HCT116 (cell line): ENCODE results near the gene COL10A1. TPM values are rescaled to one million over a fixed set of nuclear protein-coding genes. Genes with fewer than 3 reads are reported as not detected.

Source experiments
- ATAC-seq: fragments of 200-7000 bp; cut with Tn5 transposase; 2 replicates; pipeline ENCODE4 v1.9.1; 2020; ENCODE audit warnings: mild to moderate bottlenecking, moderate library complexity
- BruUV-seq: library from RNA; stranded (reverse); fragments of 400-500 nt; replicated peaks from 2 replicates; lab custom pipeline; 2021; lab: Mats Ljungman, UMichigan
- CTCF ChIA-PET: fragments of 300-600 bp; sonication (Branson Sonifier 250); formaldehyde crosslinking; loops from one replicate; lab custom pipeline; 2021; ENCODE audit warnings: antibody characterized with exemption; lab: Charles Lee
- POLR2A ChIA-PET: fragments of 300-600, 350-600 bp; sonication (Branson Sonifier 250); formaldehyde crosslinking; loops from one replicate; lab custom pipeline; 2021; ENCODE audit warnings: antibody characterized with exemption; lab: Charles Lee
- RAD21 ChIA-PET, 2 experiments: fragments of 300-600 bp; sonication (Branson Sonifier 250); formaldehyde crosslinking; loops; one replicate each; lab custom pipeline; 2023; ENCODE audit warnings: low total read pairs in 2 of 2; ENCODE audit not compliant: uncharacterized antibody in 2 of 2, unreplicated experiment in 2 of 2, low non-redundant PET in 1 of 2; lab: Charles Lee
- DNase-seq: peaks from one replicate; pipeline ENCODE4 v3.0.0-alpha.2; 2010; ENCODE audit warnings: low read depth, low spot score
- H2AFZ ChIP-seq: fragments of 200-600 bp; shearing (Covaris generic), sonication (generic); 2 replicates; pipeline ENCODE4 v1.6.1; 2017; ENCODE audit warnings: low read depth, mixed run types, mixed read lengths, antibody characterized with exemption, low read length; ENCODE audit not compliant: poor library complexity, severe bottlenecking
- H3K27ac ChIP-seq: 2 replicates; pipeline ENCODE4 v1.5.1; 2012; ENCODE audit warnings: low read depth, low read length
- H3K27me3 ChIP-seq: fragments of 200-600 bp; sonication (generic); 2 replicates; pipeline ENCODE4 v1.6.1; 2016; ENCODE audit warnings: mixed run types, low read length, mixed read lengths; ENCODE audit not compliant: insufficient read depth
- H3K36me3 ChIP-seq, 2 experiments: fragments of 200-500 bp in 1 of 2; fragments of 200-600 bp in 1 of 2; sonication (Bioruptor generic) in 1 of 2; sonication (generic) in 1 of 2; 2 replicates each; pipeline versions ENCODE4 v1.5.1 to v1.6.1; 2014 to 2016; ENCODE audit warnings: low read length in 2 of 2, inconsistent platforms in 1 of 2, mixed read lengths in 1 of 2, mixed run types in 1 of 2; ENCODE audit not compliant: insufficient read depth in 2 of 2, control insufficient read depth in 1 of 2
- H3K4me1 ChIP-seq, 2 experiments: fragments of 200-600 bp in 1 of 2; sonication (generic) in 1 of 2; 2 replicates each; pipeline versions ENCODE4 v1.5.1 to v1.6.1; 2012 to 2017; ENCODE audit warnings: low read length in 2 of 2, inconsistent platforms in 1 of 2, mild to moderate bottlenecking in 1 of 2, mixed read lengths in 1 of 2, mixed run types in 1 of 2, moderate library complexity in 1 of 2; ENCODE audit not compliant: insufficient read depth in 2 of 2, control insufficient read depth in 1 of 2
- H3K4me2 ChIP-seq: fragments of 200-600 bp; sonication (generic); 2 replicates; pipeline ENCODE4 v1.6.1; 2017; ENCODE audit warnings: mixed run types, low read length, mixed read lengths
- H3K4me3 ChIP-seq, 2 experiments: fragments of 200-600 bp in 1 of 2; sonication (generic) in 1 of 2; replicated peaks in 1 of 2; 2 replicates each; pipeline ENCODE4 v1.5.1; 2011 to 2016; ENCODE audit warnings: low read length in 2 of 2, control low read depth in 1 of 2, low read depth in 1 of 2, mild to moderate bottlenecking in 1 of 2, mixed read lengths in 1 of 2, mixed run types in 1 of 2
- H3K79me2 ChIP-seq: fragments of 200-600 bp; sonication (generic); 2 replicates; pipeline ENCODE4 v1.6.1; 2017; ENCODE audit warnings: mild to moderate bottlenecking, mixed run types, low read length, moderate library complexity, mixed read lengths; ENCODE audit not compliant: insufficient read depth
- H3K9ac ChIP-seq: fragments of 200-600 bp; sonication (generic); 2 replicates; pipeline ENCODE4 v1.6.1; 2016; ENCODE audit warnings: low read length, mixed read lengths
- H3K9me2 ChIP-seq: fragments of 200-600 bp; sonication (generic), shearing (Covaris generic); 2 replicates; pipeline ENCODE4 v1.6.1; 2017; ENCODE audit warnings: mixed run types, mild to moderate bottlenecking, moderate library complexity; ENCODE audit not compliant: insufficient read depth
- H3K9me3 ChIP-seq, 2 experiments: fragments of 200-500 bp in 1 of 2; fragments of 200-600 bp in 1 of 2; sonication (Bioruptor generic) in 1 of 2; sonication (generic) in 1 of 2; 2 replicates each; pipeline ENCODE4 v1.6.1; 2014 to 2017; ENCODE audit warnings: low read length in 2 of 2, mixed read lengths in 2 of 2, inconsistent platforms in 1 of 2, low read depth in 1 of 2, mild to moderate bottlenecking in 1 of 2, mixed run types in 1 of 2, moderate library complexity in 1 of 2; ENCODE audit not compliant: control insufficient read depth in 1 of 2, insufficient read depth in 1 of 2
- H4K20me1 ChIP-seq: fragments of 200-600 bp; sonication (generic), shearing (Covaris generic); 2 replicates; pipeline ENCODE4 v1.6.1; 2017; ENCODE audit warnings: mixed run types, mild to moderate bottlenecking, moderate library complexity; ENCODE audit not compliant: insufficient read depth
- CBX3 ChIP-seq: IDR thresholded peaks from 2 replicates; pipeline ENCODE4 v1.6.1; 2012; ENCODE audit warnings: low read depth
- CEBPB ChIP-seq: IDR thresholded peaks from 2 replicates; pipeline ENCODE4 v1.6.1; 2012; ENCODE audit warnings: low read depth
- ELF1 ChIP-seq: IDR thresholded peaks from 2 replicates; pipeline ENCODE4 v1.6.1; 2012; ENCODE audit warnings: low read depth, borderline replicate concordance
- SP1 ChIP-seq: IDR thresholded peaks from 2 replicates; pipeline ENCODE4 v1.6.1; 2012; ENCODE audit warnings: low read depth
- ZFX ChIP-seq: fragments of 450-650 bp; IDR thresholded peaks from 2 replicates; pipeline ENCODE4 v1.6.1; 2017
- ZNF274 ChIP-seq: fragments of 200-500 bp; sonication (Bioruptor generic); IDR thresholded peaks from 2 replicates; pipeline ENCODE4 v1.6.1; 2014; ENCODE audit warnings: mild to moderate bottlenecking, low read depth, low read length, inconsistent platforms
- intact Hi-C: fragments of 100-400 bp; cut with micrococcal nuclease; formaldehyde crosslinking; loops from 2 replicates; pipeline ENCODE4 v1.10.0; 2022
- total RNA-seq: library from RNA; stranded (reverse); gene quantifications from one replicate; pipeline ENCODE4 v1.2.1, GENCODE V29; 2021; ENCODE audit not compliant: unreplicated experiment

Gene COL10A1
- total RNA-seq, 1 experiment from 2014 or later, result not detected

DNA sequence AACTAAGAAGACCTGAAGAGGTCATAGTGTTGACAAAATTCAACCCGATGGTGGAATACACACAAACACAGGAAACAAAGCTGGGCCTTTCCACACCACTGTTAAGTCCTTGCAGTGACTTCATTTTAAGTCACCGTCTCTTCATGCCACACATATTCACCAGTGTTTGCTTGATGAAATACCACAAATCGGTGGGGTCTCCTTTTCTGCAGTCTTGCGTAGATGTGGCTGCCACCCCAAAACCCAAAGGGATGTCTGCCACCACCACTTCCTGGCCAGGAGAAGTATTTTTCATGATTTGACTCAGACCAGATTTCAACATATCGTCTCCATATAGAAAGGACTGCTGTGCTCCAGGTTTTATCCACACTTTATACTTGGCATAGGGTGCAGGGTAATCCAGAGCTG lies 11.0 kb upstream of the COL10A1 start:
- intact Hi-C loops, result no loop called here
- ChIA-PET CTCF (no interaction called here), RAD21 (no interaction called here), POLR2A (no interaction called here)
- Histone ChIP-seq H2AFZ (no peak overlapping the region), H3K27ac (no peak overlapping the region), H3K9ac (no peak overlapping the region), H3K4me2 (no peak overlapping the region), H3K27me3 (no peaks in the 10 kb centered on the region), H3K9me2 (no peaks in the 10 kb centered on the region), H3K4me3 (no peak overlapping the region), H3K79me2 (no peaks in the 10 kb centered on the region), H3K4me1 (no peaks in the 10 kb centered on the region), H3K9me3 (no peaks in the 10 kb centered on the region), H3K36me3 (no peaks in the 10 kb centered on the region), H4K20me1 (no peaks in the 10 kb centered on the region)
- ATAC-seq (no peak), DNase-seq (no peak)
- TF ChIP-seq CEBPB (no peak), ZFX (no peak), ZNF274 (no peak)
- no TSS peak for BruUV-seq

DNA sequence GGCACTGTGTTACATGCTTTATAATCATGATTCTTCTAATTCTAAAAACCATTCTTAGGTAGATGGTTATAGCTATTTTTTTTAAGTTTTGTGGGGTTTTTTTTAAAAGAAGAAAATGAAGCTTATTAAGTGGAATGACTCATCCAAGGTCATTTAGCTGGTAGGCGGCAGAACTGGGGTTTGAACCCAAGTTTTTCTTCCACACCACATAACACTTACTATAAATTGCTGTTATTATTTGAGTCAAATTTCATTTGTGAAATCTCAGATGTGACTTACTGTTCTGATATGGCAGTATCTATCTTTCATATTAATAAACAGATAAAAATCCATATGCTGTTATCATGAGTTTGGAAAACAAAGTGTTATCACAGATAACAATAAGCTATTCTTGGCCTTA lies 10.4 kb upstream of the COL10A1 start:
- Histone ChIP-seq H3K36me3 (no peaks in the 10 kb centered on the region), H3K27ac (no peak overlapping the region), H3K4me1 (no peaks in the 10 kb centered on the region), H3K9me2 (no peaks in the 10 kb centered on the region), H4K20me1 (no peaks in the 10 kb centered on the region), H2AFZ (no peak overlapping the region), H3K4me2 (no peak overlapping the region), H3K9me3 (no peaks in the 10 kb centered on the region), H3K27me3 (no peaks in the 10 kb centered on the region), H3K4me3 (no peak overlapping the region), H3K9ac (no peak overlapping the region), H3K79me2 (no peaks in the 10 kb centered on the region)
- POLR2A ChIA-PET, result no interaction called here
- RAD21 ChIA-PET, result no interaction called here
- DNase-seq (no peak), ATAC-seq (no peak)
- intact Hi-C loops, result no loop called here
- no TSS peak for BruUV-seq
- TF ChIP-seq CBX3 (no peak), SP1 (no peak), ZFX (no peak), ZNF274 (no peak), ELF1 (no peak), CEBPB (no peak)
- CTCF ChIA-PET, result no interaction called here
